ENCODE measurements around the gene S100A2. TPM values are rescaled to one million over a fixed set of nuclear protein-coding genes. Genes with fewer than 3 reads are reported as not detected.
"Not testable (repeated sequence)": the region's sequence is repeated elsewhere in the genome, so short reads cannot be mapped to it uniquely, and the experiment has no call there.

The S100A2 gene
- total RNA-seq, 1 donor from 2014 or later: 3.5 TPM

- peak; percentile 49 for ATAC-seq
- intact Hi-C loops (cut with DNase I): no loop called here
- peak; percentile 42 for DNase-seq (ENCODE audit: low spot score)
Observed at GRCh38 chr1:153598309-153599172, 32.9 kb upstream of the S100A2 start.

GRCh38 chr1:153597206-153597605, 31.6 kb upstream of the S100A2 start:
- DNase-seq (ENCODE audit: low spot score): no peak
- ATAC-seq: no peak
- intact Hi-C loops (cut with DNase I): no loop called here

GRCh38 chr1:153592748-153593147, 27.1 kb upstream of the S100A2 start:
- DNase-seq (ENCODE audit: low spot score) (peak; percentile 5), ATAC-seq (peak; percentile 95)
- intact Hi-C loops (cut with DNase I): no loop called here

DNA sequence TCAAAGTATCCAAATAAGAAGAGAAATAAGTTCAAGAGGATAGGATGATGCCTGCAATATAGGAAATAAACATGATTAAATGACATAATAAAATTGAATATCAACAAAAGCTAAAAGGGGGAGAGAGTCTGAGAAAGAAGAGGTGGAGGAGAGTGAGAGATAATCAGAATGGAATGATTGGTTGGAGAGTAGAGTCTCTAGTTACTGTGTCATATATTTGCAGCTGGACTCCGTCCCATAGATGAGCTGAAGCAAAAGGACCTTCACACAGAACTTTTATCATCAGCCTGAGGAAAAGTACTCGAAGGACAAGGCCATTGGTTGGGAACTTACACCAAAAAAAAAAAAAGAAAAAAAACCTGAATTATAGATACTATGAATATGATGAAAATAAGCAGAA, 22.8 kb upstream of the S100A2 start:
- DNase-seq (ENCODE audit: low spot score) (no peak), ATAC-seq (no peak)
- intact Hi-C loops (cut with DNase I): no loop called here

GRCh38 chr1:153588033-153588432, 22.4 kb upstream of the S100A2 start:
- intact Hi-C loops (cut with DNase I); ATAC-seq: not testable (repeated sequence)
- peak; percentile 26 for DNase-seq (ENCODE audit: low spot score)

- ATAC-seq: no peak
- intact Hi-C loops (cut with DNase I): no loop called here
- no peak for DNase-seq (ENCODE audit: low spot score)
Observed at GRCh38 chr1:153587314-153587713, 21.7 kb upstream of the S100A2 start.

DNA sequence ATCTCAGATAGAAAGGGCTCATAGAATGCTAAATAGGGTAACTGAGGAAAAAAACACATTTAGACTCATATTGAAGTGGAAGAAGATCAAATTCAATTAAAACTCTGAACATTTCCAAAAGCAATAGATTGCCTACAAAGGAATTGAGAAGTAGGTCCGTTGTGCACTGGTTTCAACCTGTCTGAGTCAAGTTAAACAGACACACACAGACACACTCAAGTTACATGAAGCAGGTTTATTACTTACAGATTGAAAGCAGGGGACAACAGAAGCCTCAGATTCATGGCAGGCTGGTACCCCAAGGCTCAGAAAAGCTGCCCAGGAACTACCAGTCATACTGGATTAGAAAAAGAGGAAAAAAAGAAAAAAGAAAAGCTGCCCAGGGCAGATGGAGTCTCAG, 20.7 kb upstream of the S100A2 start:
- intact Hi-C loops (cut with DNase I): no loop called here
- DNase-seq (ENCODE audit: low spot score) (no peak), ATAC-seq (no peak)

GRCh38 chr1:153585006-153585405, 19.4 kb upstream of the S100A2 start:
- no peak for ATAC-seq
- intact Hi-C loops (cut with DNase I): no loop called here
- DNase-seq (ENCODE audit: low spot score): no peak

GRCh38 chr1:153583976-153584375, 18.3 kb upstream of the S100A2 start:
- no peak for DNase-seq (ENCODE audit: low spot score)
- intact Hi-C loops (cut with DNase I): no loop called here

DNA sequence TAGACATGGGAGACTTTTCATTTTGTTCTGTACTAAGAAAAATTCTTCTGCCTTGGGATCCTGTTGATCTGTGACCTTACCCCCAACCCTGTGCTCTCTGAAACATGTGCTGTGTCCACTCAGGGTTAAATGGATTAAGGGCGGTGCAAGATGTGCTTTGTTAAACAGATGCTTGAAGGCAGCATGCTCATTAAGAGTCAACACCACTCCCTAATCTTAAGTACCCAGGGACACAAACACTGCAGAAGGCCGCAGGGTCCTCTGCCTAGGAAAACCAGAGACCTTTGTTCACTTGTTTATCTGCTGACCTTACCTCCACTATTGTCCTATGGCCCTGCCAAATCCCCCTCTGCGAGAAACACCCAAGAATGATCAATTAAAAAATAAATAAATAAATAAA, 17.9 kb upstream of the S100A2 start:
- intact Hi-C loops (cut with DNase I); DNase-seq (ENCODE audit: low spot score); ATAC-seq: not testable (repeated sequence)

More at GRCh38 chr1:153583976-153584375, 18.3 kb upstream of the S100A2 start:
- no peak for ATAC-seq

DNA sequence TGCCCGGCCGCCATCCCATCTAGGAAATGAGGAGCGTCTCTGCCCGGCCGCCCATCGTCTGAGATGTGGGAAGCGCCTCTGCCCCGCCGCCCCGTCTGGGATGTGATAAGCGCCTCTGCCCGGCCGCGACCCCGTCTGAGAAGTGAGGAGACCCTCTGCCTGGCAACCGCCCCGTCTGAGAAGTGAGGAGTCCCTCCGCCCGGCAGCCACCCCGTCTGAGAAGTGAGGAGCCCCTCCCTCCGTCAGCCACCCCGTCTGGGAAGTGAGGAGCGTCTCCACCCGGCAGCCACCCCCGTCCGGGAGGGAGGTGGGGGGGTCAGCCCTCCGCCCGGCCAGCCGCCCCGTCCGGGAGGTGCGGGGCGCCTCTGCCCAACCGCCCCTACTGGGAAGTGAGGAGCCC, 17.2 kb upstream of the S100A2 start:
- intact Hi-C loops (cut with DNase I); ATAC-seq; DNase-seq (ENCODE audit: low spot score): not testable (repeated sequence)

GRCh38 chr1:153578936-153579335, 13.3 kb upstream of the S100A2 start:
- no peak for DNase-seq (ENCODE audit: low spot score)
- ATAC-seq: no peak
- intact Hi-C loops (cut with DNase I): loop anchor here (5.0 kb wide), 1 partner anchor 38 kb away; the partner anchor contains the start of gene S100A14

- ATAC-seq (no peak), DNase-seq (ENCODE audit: low spot score) (no peak)
- intact Hi-C loops (cut with DNase I): loop anchor here (5.0 kb wide), 1 partner anchor 39 kb away; the partner anchor contains the start of gene S100A14
Observed at GRCh38 chr1:153578490-153578889, 12.8 kb upstream of the S100A2 start.

DNA sequence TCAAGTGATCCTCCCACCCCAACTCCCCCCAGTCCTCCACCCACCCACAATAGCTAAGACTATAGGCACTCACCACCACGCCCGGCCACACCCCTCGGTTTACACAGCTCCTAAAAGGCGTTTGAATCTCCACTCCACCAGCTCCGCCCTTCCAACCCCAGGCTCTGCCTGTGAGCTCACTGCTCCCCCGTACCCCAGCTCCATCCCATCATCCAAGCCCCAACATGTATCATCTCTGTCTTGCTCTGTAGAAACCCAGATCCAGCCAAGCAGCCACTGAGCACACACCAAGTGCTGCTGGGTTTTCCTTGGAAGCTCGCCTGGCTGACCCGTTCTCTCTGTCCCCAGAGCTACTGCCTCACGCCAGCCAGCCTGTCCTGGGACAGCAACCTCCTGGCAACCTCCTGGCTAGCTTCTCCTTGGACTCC, 12.0 kb upstream of the S100A2 start:
- ATAC-seq: peak; percentile 75
- intact Hi-C loops (cut with DNase I): loop anchor here (5.0 kb wide), 1 partner anchor 40 kb away; the partner anchor contains the start of gene S100A14
- peak; percentile 56 for DNase-seq (ENCODE audit: low spot score)

- intact Hi-C loops (cut with DNase I): loop anchor here (5.0 kb wide), 1 partner anchor 40 kb away; the partner anchor contains the start of gene S100A14
- no peak for ATAC-seq
- DNase-seq (ENCODE audit: low spot score): peak; percentile 19
Observed at GRCh38 chr1:153577138-153577537, 11.5 kb upstream of the S100A2 start.

- peak; percentile 0 for DNase-seq (ENCODE audit: low spot score)
- ATAC-seq: not testable (repeated sequence)
- intact Hi-C loops (cut with DNase I): loop anchor here (5.0 kb wide), 1 partner anchor 42 kb away; the partner anchor contains the start of gene S100A14
Observed at GRCh38 chr1:153575497-153575896, 9.9 kb upstream of the S100A2 start.

GRCh38 chr1:153575081-153575491, 9.4 kb upstream of the S100A2 start:
- not testable (repeated sequence) for DNase-seq (ENCODE audit: low spot score); ATAC-seq
- intact Hi-C loops (cut with DNase I): loop anchor here (5.0 kb wide), 1 partner anchor 42 kb away; the partner anchor contains the start of gene S100A14

DNA sequence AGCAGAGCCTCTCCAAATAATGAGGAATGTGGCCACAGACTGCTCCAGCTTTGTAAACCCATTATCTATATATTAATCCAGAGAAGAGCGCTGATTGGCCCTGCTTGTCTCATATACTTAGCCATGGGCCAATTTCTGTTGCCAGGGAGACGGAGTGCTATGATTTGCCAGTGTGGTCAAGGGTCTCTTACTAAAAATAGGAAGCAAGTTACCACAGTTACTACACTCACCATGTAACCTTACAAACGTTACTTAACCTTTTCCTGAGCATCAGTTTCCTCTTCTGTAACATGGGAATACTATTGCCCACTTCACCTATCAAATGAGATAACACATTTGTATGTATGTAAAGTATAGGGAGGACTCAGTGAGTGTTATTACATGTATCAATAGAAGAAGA, 7.7 kb upstream of the S100A2 start:
- DNase-seq (ENCODE audit: low spot score) (no peak), ATAC-seq (no peak)
- intact Hi-C loops (cut with DNase I): no loop called here

GRCh38 chr1:153572569-153573015, 6.9 kb upstream of the S100A2 start:
- intact Hi-C loops (cut with DNase I): no loop called here
- DNase-seq (ENCODE audit: low spot score) (peak; percentile 89), ATAC-seq (peak; percentile 90)

GRCh38 chr1:153571706-153572105, 6.1 kb upstream of the S100A2 start:
- no peak for ATAC-seq
- DNase-seq (ENCODE audit: low spot score): no peak
- intact Hi-C loops (cut with DNase I): no loop called here

All from sciatic nerve (tissue), 2 donors.